NCI-H748 treated with DMSO at 0.1 percent for 48 hours (cell line): ENCODE results near the gene PPM1D.
"Not testable (repeated sequence)": the region's sequence is repeated elsewhere in the genome, so short reads cannot be mapped to it uniquely, and the experiment has no call there.

Experiments used
- DNase-seq: peaks from one replicate; lab custom pipeline; 2025; lab: John Stamatoyannopoulos, UW

The PPM1D gene

DNA sequence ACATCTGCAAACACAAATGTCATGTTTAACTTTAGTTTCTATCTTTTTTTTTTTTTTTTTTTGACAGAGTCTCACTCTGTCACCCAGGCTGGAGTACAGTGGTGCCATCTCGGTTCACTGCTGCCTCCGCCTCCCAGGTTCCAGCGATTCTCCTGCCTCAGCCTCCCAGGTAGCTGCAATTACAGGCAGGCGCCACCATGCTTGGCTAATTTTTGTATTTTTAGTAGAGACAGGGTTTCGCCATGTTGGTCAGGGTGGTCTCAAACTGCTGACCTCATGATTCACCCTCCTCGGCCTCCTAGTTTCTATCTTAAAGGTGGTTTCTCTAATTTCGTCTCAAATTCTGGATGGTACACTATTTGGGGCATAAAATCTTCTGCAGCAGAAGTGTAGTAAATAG, 5.8 kb upstream of the PPM1D start:
- not testable (repeated sequence) for DNase-seq

GRCh38 chr17:60594734-60595133, 5.3 kb upstream of the PPM1D start:
- DNase-seq = peak; percentile 27

DNA sequence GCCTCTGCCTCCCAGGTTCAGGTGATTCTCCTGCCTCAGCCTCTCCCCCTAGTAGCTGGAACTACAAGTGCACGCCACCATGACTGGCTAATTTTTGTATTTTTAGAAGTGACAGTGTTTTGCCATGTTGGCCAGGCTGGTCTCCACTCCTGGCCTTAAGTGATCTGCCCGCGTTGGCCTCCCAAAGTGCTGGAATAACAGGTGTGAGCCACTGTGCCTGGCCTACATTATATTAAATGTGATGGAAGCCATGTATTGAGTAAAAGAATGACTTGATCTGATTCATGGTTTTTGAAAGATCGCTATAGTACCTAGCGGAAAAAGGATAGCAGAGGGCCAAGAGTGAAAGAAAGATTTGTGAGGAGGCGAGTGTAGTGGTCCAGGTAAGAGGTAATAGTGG, 2.7 kb upstream of the PPM1D start:
- no peak for DNase-seq

DNA sequence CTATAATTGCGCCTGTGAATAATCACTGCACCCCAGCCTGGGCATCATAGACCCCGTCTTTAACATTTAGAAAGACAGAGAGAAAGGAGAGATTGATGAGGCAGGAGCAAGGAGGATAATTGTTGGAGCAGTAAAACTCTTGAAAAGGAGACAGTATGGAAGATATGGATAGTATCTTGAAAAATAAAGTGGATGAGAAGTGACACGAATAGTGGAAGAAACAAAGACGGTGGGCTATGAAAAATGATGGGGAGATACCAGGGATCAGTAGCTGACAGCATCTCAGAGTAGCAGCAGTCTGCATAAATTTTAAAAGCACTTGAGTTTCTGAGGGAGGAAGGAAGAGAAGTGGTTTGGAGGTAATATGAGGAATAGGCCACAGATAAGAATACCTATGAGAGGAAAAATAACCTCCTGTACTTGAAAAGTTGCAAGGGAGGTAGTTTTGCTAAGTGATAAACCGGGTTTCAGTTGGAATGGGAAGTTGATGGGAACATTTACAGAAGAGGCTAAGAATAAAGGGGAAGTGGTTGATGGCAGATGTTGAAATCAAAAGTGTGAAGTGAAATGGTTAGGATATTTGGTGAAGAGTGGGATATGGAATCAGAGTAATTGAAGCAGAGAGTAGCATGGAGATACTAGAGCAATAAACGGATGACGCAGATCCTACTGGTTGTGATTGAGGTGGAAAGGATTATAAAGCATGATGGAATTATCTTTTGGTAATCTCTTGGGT, 1.8 kb upstream of the PPM1D start:
- DNase-seq = no peak

DNA sequence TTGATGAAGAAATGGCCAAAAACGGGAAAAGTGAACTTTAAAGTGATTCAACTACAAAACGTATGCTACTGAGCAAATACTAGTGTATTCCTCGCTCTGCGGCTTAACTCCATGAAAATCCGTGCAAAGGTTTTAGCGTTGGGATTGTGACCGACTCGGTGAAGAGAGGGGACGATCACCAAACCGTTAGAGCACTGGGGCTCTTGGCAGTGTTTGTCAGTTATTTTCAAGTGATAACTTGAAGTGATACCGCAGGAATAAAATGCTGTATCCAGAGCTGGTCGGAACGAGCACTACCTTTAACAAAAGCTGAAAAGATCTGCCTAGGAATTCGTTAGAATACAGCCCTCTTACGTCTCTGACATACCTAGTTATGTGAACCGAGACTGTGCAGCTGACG, 773 bp upstream of the PPM1D start:
- no peak for DNase-seq

- DNase-seq = peak; percentile 34
Measured at GRCh38 chr17:60600490-60601446, 775 bp downstream of the PPM1D start.

- DNase-seq = peak; percentile 83
Measured at GRCh38 chr17:60601447-60602384, 1.7 kb downstream of the PPM1D start.

- DNase-seq = no peak
Measured at GRCh38 chr17:60602385-60602742, 2.4 kb downstream of the PPM1D start.

DNA sequence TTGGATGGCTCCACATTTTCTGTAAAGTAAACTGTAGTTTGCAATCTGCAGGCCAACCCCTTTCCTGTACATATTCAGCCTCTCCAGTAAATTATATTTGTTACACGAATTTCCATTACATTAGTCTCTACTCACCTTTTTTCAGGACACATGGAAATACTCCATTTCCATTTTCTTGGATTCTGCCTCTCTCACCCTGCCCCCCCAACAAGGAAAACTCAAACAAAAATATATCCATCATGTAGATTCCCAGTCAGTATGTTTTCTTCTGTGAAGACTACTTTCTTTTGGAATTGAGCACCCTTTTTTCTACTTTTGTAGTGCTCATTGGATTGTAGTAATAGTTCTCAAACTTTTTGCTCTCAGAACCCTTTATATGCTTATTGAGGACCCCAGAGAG, 2.9 kb downstream of the PPM1D start:
- no peak for DNase-seq

GRCh38 chr17:60603477-60603876, 3.5 kb downstream of the PPM1D start:
- not testable (repeated sequence) for DNase-seq

- no peak for DNase-seq
Measured at GRCh38 chr17:60604686-60605334, 4.8 kb downstream of the PPM1D start.

GRCh38 chr17:60606036-60606435, 6.0 kb downstream of the PPM1D start:
- no peak for DNase-seq

- no peak for DNase-seq
Measured at GRCh38 chr17:60610473-60610872, 10.5 kb downstream of the PPM1D start.

- DNase-seq = not testable (repeated sequence)
Measured at GRCh38 chr17:60611321-60611720, 11.3 kb downstream of the PPM1D start.

DNA sequence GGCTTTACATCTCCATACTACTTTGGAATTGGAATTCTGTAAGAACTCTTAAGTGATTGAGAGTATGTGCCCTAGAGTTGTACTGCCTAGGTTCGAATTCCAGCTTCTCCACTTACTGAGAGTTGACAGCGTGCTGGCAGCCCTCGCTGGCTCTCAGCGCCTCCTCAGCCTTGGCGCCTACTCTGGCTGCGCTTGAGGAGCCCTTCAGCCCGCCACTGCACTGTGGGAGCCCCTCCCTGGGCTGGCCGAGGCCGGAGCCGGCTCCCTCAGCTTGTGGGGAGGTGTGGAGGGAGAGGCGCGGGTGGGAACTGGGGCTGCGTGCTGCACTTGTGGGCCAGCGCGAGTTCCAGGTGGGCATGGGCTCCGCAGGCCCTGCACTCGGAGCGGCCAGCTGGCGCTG, 13.3 kb downstream of the PPM1D start:
- no peak for DNase-seq

DNA sequence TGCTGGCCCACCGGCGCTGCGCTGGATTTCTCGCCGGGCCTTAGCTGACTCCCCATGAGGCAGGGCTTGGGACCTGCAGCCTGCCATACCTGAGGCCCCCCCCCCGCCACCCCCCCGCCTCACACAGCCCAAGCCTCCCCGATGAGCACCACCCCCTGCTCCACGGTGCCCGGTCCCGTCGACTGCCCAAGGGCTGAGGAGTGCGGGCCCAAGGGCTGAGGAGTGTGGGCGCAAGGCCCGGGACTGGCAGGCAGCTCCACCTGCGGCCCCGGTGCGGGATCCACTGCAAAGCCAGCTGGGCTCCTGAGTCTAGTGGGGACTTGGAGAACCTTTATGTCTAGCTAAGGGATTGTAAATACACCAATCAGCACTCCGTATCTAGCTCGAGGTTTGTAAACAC, 13.8 kb downstream of the PPM1D start:
- not testable (repeated sequence) for DNase-seq

DNA sequence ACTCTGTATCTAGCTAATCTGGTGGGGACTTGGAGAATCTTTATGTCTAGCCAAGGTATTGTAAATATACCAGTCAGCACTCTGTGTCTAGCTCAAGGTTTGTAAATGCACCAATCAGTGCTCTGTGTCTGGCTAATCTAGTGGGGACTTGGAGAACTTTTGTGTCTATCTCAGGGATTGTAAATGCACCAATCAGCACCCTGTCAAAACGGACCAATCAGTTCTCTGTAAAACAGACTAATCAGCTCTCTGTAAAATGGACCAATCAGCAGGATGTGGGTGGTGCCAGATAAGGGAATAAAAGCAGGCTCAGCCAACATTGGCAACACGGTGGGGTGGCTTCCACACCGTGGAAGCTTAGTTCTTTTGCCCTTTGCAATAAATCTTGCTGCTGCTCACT, 14.3 kb downstream of the PPM1D start:
- DNase-seq = not testable (repeated sequence)

- no peak for DNase-seq
Measured at GRCh38 chr17:60615108-60615507, 15.1 kb downstream of the PPM1D start.

DNA sequence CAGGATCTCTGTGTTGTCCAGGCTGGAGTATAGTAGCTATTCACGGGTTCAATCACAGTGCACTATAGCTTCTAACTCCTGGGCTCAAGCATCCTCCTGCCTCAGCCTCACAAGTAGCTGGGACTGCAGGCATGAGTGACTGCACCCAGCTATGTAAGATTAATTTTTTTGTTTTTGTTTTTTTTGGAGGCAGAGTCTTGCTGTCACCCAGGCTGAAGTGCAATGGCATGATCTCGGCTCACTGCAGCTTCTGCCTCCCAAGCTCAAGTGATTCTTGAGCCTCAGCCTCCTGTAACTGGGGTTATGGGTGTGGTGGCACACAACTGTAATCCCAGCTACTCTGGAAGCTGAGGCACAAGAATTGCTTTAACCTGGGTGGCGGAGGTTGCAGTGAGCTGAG, 15.8 kb downstream of the PPM1D start:
- DNase-seq = no peak

DNA sequence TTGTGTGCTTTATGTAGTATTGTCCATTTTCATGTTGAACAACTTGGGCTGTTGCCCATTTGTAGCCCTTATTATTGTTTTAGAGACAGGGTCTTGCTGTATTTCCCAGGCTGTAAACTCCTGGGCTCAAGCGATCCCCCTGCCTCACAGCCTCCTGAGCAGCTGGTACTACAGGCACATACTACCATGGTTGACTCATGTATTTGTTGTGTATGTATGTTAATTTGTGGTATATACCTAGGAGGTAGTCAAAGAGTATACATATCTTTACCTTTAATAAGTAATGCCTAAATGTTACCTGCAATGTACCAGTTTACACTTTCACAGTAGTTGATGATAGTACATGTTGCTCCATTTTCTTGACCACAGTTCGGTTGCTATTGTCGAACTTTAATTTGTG, 18.1 kb downstream of the PPM1D start:
- no peak for DNase-seq

DNA sequence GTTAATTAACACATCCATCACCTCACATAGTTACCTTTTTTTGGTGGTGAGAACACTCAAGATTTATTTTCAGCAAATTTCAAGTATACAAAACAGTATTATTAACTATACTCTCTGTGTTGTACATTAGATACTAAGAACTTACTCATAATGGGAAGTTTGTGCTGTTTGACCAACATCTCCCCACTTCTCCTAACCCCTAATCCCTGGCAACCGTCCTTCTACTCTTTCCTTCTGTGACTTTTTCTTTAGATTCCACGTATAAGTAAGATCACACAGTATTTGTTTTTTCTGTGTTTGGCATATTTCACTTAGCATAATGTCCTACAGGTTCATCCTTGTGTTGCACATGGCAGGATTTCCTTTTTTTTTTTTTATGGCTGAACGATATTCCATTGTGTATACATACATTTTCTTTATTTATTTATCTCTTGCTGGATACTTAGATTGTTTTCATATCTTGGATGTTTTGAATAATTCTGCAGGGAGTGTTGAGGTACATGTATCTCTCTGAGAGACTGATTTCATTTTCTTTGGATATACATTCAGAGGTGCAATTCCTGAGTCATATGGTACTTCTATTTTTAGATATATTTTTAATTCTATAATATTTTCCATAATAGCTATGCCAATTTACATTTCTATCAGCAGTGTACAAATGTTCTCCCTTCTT, 19.0 kb downstream of the PPM1D start:
- DNase-seq = no peak
